Esophagus (tissue), 2 donors: ENCODE data around the gene MRM2. TPM values are rescaled to one million over a fixed set of nuclear protein-coding genes. Genes with fewer than 3 reads are reported as not detected.
"Not testable (repeated sequence)": the region's sequence is repeated elsewhere in the genome, so short reads cannot be mapped to it uniquely, and the experiment has no call there.

Experiments used
- H3K27ac ChIP-seq, 2 donors: one replicate each; pipeline ENCODE4 v1.5.1; 2013; ENCODE audit warnings: low read depth in 2 of 2, mild to moderate bottlenecking in 2 of 2, inconsistent platforms in 1 of 2, low read length in 1 of 2, moderate library complexity in 1 of 2
- H3K27me3 ChIP-seq, 2 donors: one replicate each; pipeline ENCODE4 v1.6.1; 2013; ENCODE audit warnings: low read length in 2 of 2, control low read depth in 1 of 2, mild to moderate bottlenecking in 1 of 2; ENCODE audit not compliant: insufficient read depth in 2 of 2, control insufficient read depth in 1 of 2
- H3K36me3 ChIP-seq, 2 donors: one replicate each; pipeline ENCODE4 v1.6.1; 2013; ENCODE audit warnings: low read length in 1 of 2; ENCODE audit not compliant: control insufficient read depth in 2 of 2, insufficient read depth in 2 of 2
- H3K4me1 ChIP-seq, 2 donors: one replicate each; pipeline ENCODE4 v1.6.1; 2013; ENCODE audit warnings: low read length in 1 of 2; ENCODE audit not compliant: control insufficient read depth in 2 of 2, insufficient read depth in 2 of 2
- H3K4me3 ChIP-seq, 2 donors: one replicate each; pipeline ENCODE4 v1.5.1; 2013; ENCODE audit warnings: low read length in 2 of 2, mild to moderate bottlenecking in 2 of 2, low read depth in 1 of 2, moderate library complexity in 1 of 2
- H3K9me3 ChIP-seq, 2 donors: one replicate each; pipeline ENCODE4 v1.6.1; 2013; ENCODE audit warnings: mild to moderate bottlenecking in 2 of 2, low read depth in 1 of 2, low read length in 1 of 2, moderate library complexity in 1 of 2; ENCODE audit not compliant: control insufficient read depth in 2 of 2, insufficient read depth in 1 of 2
- WGBS, 2 donors: extraction: QIAGEN DNeasy Blood & Tissue Kit; methylation state at CpG; one replicate each; pipeline ENCODE4 v1.1.7; 2013; 5-methylcytosine and 5-hydroxymethylcytosine counted together
- polyA plus RNA-seq, 2 donors: library from polyadenylated mRNA; stranded (reverse); fragments of 200-250 nt; gene quantifications; one replicate each; pipeline ENCODE4 v1.2.3, GENCODE V29; 2013
- donor health status: healthy with polysubstance abuse.
- donor health status: Bipolar disorder and iron deficiency.

MRM2 gene
- polyA plus RNA-seq, 2 donors = 16.8 to 19.7 TPM

GRCh38 chr7:2269991-2270460, 28.0 kb upstream of the MRM2 start:
- Histone ChIP-seq H3K4me3 (no peak overlapping the region), H3K27ac (no peak overlapping the region), H3K27me3 (no peaks in the 10 kb centered on the region), H3K9me3 (no peaks in the 10 kb centered on the region), H3K4me1 (no peaks in the 10 kb centered on the region), H3K36me3 (peaks cover 4 to 16% of the 10 kb centered on the region in 2 donors)
- 91 to 93% methylated on average over 10 of the region's 10 CpGs for WGBS, 2 donors

- H3K9me3 ChIP-seq, H3K4me3 ChIP-seq, H3K4me1 ChIP-seq, H3K27ac ChIP-seq, H3K27me3 ChIP-seq: not testable (repeated sequence)
- H3K36me3 ChIP-seq = peaks cover 4 to 10% of the 10 kb centered on the region in 2 donors
- 72 to 76% methylated on average over 13 of the region's 18 CpGs for WGBS, 2 donors
Observed at GRCh38 chr7:2269089-2269990, 27.3 kb upstream of the MRM2 start.

GRCh38 chr7:2266911-2267310, 24.9 kb upstream of the MRM2 start:
- WGBS, 2 donors = 61 to 68% methylated on average over 10 of the region's 10 CpGs
- Histone ChIP-seq H3K27me3 (no peaks in the 10 kb centered on the region), H3K9me3 (no peaks in the 10 kb centered on the region), H3K4me1 (no peaks in the 10 kb centered on the region), H3K4me3 (no peak overlapping the region), H3K36me3 (peaks cover 3 to 9% of the 10 kb centered on the region in 2 donors), H3K27ac (peak overlapping the region in 1 of 2 donors; percentile 47)

GRCh38 chr7:2264158-2264557, 22.2 kb upstream of the MRM2 start:
- Histone ChIP-seq H3K9me3 (no peaks in the 10 kb centered on the region), H3K27me3 (no peaks in the 10 kb centered on the region), H3K36me3 (peaks cover 3 to 4% of the 10 kb centered on the region in 2 donors), H3K4me1 (no peaks in the 10 kb centered on the region), H3K4me3 (no peak overlapping the region), H3K27ac (no peak overlapping the region)
- WGBS, 2 donors = 96 to 97% methylated on average over 23 of the region's 23 CpGs

GRCh38 chr7:2263176-2263575, 21.2 kb upstream of the MRM2 start:
- 90 to 92% methylated on average over 18 of the region's 18 CpGs for WGBS, 2 donors
- no peaks in the 10 kb centered on the region for H3K4me1 ChIP-seq
- no peaks in the 10 kb centered on the region for H3K27me3 ChIP-seq
- no peak overlapping the region for H3K27ac ChIP-seq
- no peaks in the 10 kb centered on the region for H3K9me3 ChIP-seq
- H3K4me3 ChIP-seq = no peak overlapping the region
- peaks cover 3 to 6% of the 10 kb centered on the region in 2 donors for H3K36me3 ChIP-seq

- no peaks in the 10 kb centered on the region for H3K4me1 ChIP-seq
- H3K9me3 ChIP-seq = no peaks in the 10 kb centered on the region
- no peak overlapping the region for H3K4me3 ChIP-seq
- WGBS, 2 donors = 77 to 85% methylated on average over 14 of the region's 14 CpGs
- no peak overlapping the region for H3K27ac ChIP-seq
- H3K36me3 ChIP-seq = peaks cover 3 to 19% of the 10 kb centered on the region in 2 donors
- H3K27me3 ChIP-seq = no peaks in the 10 kb centered on the region
Observed at GRCh38 chr7:2261611-2262010, 19.6 kb upstream of the MRM2 start.

- Histone ChIP-seq H3K27ac (no peak overlapping the region), H3K4me3 (no peak overlapping the region), H3K9me3 (no peaks in the 10 kb centered on the region), H3K36me3 (peaks cover 3 to 20% of the 10 kb centered on the region in 2 donors), H3K27me3 (no peaks in the 10 kb centered on the region), H3K4me1 (no peaks in the 10 kb centered on the region)
- WGBS, 2 donors = 67 to 68% methylated on average over 5 of the region's 5 CpGs
Observed at GRCh38 chr7:2260820-2261219, 18.8 kb upstream of the MRM2 start.

GRCh38 chr7:2259480-2259879, 17.5 kb upstream of the MRM2 start:
- no peaks in the 10 kb centered on the region for H3K9me3 ChIP-seq

GRCh38 chr7:2258661-2259365, 16.8 kb upstream of the MRM2 start:
- no peak overlapping the region for H3K27ac ChIP-seq
- peaks cover 3 to 26% of the 10 kb centered on the region in 2 donors for H3K36me3 ChIP-seq
- peaks cover 0 to 5% of the 10 kb centered on the region in 2 donors for H3K4me1 ChIP-seq
- 93% methylated on average over 33 to 34 of the region's 34 CpGs for WGBS, 2 donors
- no peaks in the 10 kb centered on the region for H3K27me3 ChIP-seq
- no peaks in the 10 kb centered on the region for H3K9me3 ChIP-seq
- no peak overlapping the region for H3K4me3 ChIP-seq

More at GRCh38 chr7:2259480-2259879, 17.5 kb upstream of the MRM2 start:
- peaks cover 3 to 28% of the 10 kb centered on the region in 2 donors for H3K36me3 ChIP-seq
- H3K27ac ChIP-seq = no peak overlapping the region
- peaks cover 0 to 5% of the 10 kb centered on the region in 2 donors for H3K4me1 ChIP-seq
- 86 to 88% methylated on average over 9 of the region's 9 CpGs for WGBS, 2 donors
- H3K27me3 ChIP-seq = no peaks in the 10 kb centered on the region
- no peak overlapping the region for H3K4me3 ChIP-seq
